ENCODE measurements around the gene PLA2G4A.

Gene PLA2G4A

GRCh38 chr1:187032316-187032981, 203.7 kb downstream of the PLA2G4A start:
- Mint-ChIP-seq H3K4me3 (no peak overlapping the region), H3K27ac (no peak overlapping the region), H3K9me3 (peaks cover 26% of the 10 kb centered on the region), H3K4me1 (ENCODE audit: low read depth) (peaks cover 9% of the 10 kb centered on the region), H3K27me3 (no peaks in the 10 kb centered on the region), H3K36me3 (ENCODE audit: low read depth) (no peaks in the 10 kb centered on the region)
- intact Hi-C loops (cut with micrococcal nuclease): no loop called here

GRCh38 chr1:187032982-187033692, 204.4 kb downstream of the PLA2G4A start:
- H3K4me3 Mint-ChIP-seq: no peak overlapping the region
- H3K36me3 Mint-ChIP-seq (ENCODE audit: low read depth): no peaks in the 10 kb centered on the region
- peaks cover 19% of the 10 kb centered on the region for H3K9me3 Mint-ChIP-seq
- H3K27me3 Mint-ChIP-seq: no peaks in the 10 kb centered on the region
- peaks cover 9% of the 10 kb centered on the region for H3K4me1 Mint-ChIP-seq (ENCODE audit: low read depth)
- H3K27ac Mint-ChIP-seq: no peak overlapping the region
- intact Hi-C loops (cut with micrococcal nuclease): no loop called here

DNA sequence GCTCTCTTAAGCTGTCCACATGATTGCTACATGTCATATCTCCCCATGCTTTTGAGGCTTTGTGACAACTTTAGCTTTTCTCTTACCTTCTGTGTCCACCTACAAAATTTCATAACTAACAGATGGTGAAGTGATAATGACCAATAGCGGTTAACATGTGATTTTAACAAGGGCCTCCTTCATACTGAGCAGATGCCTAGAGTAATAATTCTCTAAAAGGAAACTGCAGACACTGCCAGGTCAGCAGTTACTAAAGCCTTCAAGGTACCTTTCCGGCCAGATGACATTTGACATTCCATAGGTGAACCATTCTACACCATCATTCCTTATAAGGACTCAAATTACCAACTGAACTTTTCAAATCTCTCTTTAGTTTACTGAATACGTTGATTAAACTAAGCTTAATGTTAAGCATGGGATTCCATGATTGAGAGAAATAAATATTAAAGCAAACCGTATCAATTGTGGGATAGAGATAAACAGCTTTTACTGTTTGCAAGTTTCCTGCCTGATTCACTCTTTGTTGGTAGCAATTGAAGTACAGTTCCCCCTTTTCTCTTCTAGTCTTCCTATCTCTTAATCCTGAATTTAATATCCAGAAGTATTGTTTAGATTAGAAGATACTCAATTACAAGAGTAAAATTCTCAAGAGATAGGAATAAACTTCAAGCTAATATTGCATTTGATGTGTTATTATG, 205.1 kb downstream of the PLA2G4A start:
- intact Hi-C loops (cut with micrococcal nuclease): no loop called here
- Mint-ChIP-seq H3K9me3 (peaks cover 12% of the 10 kb centered on the region), H3K36me3 (ENCODE audit: low read depth) (no peaks in the 10 kb centered on the region), H3K27me3 (no peaks in the 10 kb centered on the region), H3K4me1 (ENCODE audit: low read depth) (peaks cover 9% of the 10 kb centered on the region), H3K27ac (no peak overlapping the region), H3K4me3 (no peak overlapping the region)

GRCh38 chr1:187034501-187034900, 205.8 kb downstream of the PLA2G4A start:
- Mint-ChIP-seq H3K4me3 (no peak overlapping the region), H3K4me1 (ENCODE audit: low read depth) (peaks cover 9% of the 10 kb centered on the region), H3K9me3 (peaks cover 5% of the 10 kb centered on the region), H3K27ac (no peak overlapping the region), H3K27me3 (no peaks in the 10 kb centered on the region), H3K36me3 (ENCODE audit: low read depth) (no peaks in the 10 kb centered on the region)
- intact Hi-C loops (cut with micrococcal nuclease): no loop called here

GRCh38 chr1:187037973-187038553, 209.3 kb downstream of the PLA2G4A start:
- Mint-ChIP-seq H3K4me1 (ENCODE audit: low read depth) (peaks cover 7% of the 10 kb centered on the region), H3K4me3 (no peak overlapping the region), H3K9me3 (peaks cover 2% of the 10 kb centered on the region), H3K27ac (no peak overlapping the region), H3K36me3 (ENCODE audit: low read depth) (no peaks in the 10 kb centered on the region), H3K27me3 (no peaks in the 10 kb centered on the region)
- intact Hi-C loops (cut with micrococcal nuclease): no loop called here

Measured in dendritic cell treated with granulocyte-macrophage colony-stimulating factor and Interleukin-4, amounts not matched to agents 40 ng/mL and 50 ng/mL, for 4 days (primary cell).